ENCODE measurements around the gene MAG. TPM values are rescaled to one million over a fixed set of nuclear protein-coding genes. Genes with fewer than 3 reads are reported as not detected.

Gene MAG
- total RNA-seq, 1 donor = not detected

DNA sequence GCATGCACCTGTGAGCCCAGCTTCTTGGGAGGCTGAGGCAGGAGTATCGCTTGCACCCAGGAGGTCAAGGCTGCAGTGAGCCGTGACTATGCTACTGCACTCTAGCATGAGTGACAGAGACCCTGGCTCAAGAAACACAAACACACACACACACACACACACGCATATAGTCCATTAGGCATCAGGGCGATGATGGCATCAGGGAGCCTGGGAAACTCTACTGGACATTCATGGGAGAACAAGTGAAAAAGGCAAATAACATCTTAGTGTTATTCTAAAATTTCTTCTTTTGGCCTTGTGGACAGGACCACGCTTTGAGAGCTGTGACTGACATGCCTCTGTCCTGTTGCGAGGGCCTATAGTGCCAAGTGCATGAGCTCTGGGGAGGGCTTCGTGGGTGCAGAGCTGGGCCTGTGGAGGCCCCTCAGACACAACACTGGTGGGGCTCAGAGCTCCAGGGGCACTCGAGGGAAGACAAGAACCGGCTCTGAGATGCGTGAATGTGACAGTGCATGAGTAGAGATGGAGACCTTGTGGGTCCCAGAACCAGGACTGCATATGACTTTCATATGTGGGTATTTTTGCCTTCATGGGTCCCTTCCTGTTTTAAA is 31.2 kb upstream of the MAG start:
- DNase-seq (ENCODE audit: low read depth) = no peak
- TF ChIP-seq, protein P1, sequence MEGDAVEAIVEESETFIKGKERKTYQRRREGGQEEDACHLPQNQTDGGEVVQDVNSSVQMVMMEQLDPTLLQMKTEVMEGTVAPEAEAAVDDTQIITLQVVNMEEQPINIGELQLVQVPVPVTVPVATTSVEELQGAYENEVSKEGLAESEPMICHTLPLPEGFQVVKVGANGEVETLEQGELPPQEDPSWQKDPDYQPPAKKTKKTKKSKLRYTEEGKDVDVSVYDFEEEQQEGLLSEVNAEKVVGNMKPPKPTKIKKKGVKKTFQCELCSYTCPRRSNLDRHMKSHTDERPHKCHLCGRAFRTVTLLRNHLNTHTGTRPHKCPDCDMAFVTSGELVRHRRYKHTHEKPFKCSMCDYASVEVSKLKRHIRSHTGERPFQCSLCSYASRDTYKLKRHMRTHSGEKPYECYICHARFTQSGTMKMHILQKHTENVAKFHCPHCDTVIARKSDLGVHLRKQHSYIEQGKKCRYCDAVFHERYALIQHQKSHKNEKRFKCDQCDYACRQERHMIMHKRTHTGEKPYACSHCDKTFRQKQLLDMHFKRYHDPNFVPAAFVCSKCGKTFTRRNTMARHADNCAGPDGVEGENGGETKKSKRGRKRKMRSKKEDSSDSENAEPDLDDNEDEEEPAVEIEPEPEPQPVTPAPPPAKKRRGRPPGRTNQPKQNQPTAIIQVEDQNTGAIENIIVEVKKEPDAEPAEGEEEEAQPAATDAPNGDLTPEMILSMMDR (IDR thresholded peaks at IDR 0.05; ENCODE audit: insufficient read depth, low read depth, low read length) = no peak
- H3K4me3 ChIP-seq (ENCODE audit: low read depth, low read length) = no peak overlapping the region

DNA sequence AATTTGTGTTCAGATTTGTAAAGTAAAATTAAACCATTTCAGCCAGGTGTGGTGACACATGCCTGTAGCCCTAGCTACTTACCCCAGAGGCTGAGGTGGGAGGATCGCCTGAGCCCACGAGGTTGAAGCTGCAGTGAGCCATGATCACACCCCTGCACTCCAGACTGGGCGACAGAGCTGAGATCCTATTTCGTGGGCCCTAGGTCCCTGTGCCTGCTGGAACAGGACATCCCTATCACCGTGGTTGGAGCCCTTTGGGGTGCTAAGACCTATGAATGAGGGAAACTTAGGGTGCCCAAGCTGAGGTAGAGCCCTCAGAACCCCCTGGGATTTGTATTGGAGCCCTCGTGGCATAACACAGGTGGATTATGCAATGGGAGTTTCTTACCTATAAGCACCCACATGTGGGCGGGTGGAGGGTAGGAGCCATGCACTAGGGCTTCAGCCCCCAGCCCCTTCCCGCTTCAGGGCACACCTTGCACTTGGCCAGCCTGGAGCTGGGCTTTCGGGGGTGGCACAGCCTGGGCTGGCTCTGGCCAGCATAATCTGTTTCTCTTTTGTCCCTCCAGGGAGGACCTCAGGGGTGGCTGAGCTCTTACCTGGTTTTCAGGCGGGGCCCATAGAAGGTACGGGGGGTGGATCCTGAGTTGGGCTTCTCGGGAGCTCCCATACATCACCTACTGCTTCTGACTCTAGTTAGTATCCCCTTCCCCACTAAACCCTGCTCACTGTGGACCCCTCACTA is 30.4 kb upstream of the MAG start:
- DNase-seq (ENCODE audit: low read depth) = no peak
- H3K4me3 ChIP-seq (ENCODE audit: low read depth, low read length) = no peak overlapping the region

DNA sequence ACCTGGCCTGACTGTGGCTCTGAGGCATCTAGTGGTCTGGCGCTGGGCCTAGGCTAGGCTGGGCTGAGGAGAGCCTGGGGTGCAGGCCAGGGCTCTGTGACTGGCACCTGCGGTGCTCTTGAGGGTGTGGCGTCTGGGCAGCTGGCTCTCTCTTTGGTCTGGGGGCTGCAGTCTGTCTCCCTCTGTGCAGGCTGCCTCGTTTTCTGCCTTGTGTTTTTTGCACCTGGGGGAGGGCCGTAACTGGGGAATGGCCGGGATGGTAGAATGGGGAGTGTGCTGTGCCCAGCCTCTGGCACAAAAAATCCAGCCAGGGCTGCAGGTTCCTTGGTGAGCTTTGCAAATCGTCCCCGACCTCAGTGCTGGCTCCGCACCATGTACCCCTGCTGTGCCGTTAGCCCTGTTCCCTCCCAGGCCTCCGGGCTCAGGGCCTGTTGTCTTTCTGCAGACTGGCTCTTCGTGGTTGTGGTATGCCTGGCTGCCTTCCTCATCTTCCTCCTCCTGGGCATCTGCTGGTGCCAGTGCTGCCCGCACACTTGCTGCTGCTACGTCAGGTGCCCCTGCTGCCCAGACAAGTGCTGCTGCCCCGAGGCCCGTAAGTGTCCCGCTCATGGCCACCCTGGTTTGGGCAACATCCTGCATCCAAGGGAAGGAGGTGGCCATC is 29.7 kb upstream of the MAG start:
- H3K4me3 ChIP-seq (ENCODE audit: low read depth, low read length) = no peak overlapping the region
- TF ChIP-seq, protein P1 (IDR thresholded peaks at IDR 0.05; ENCODE audit: insufficient read depth, low read depth, low read length) = no peak
- DNase-seq (ENCODE audit: low read depth) = no peak

More for the DNA sequence above, 30.4 kb upstream of the MAG start:
- TF ChIP-seq, protein P1 (IDR thresholded peaks at IDR 0.05; ENCODE audit: insufficient read depth, low read depth, low read length) = no peak

DNA sequence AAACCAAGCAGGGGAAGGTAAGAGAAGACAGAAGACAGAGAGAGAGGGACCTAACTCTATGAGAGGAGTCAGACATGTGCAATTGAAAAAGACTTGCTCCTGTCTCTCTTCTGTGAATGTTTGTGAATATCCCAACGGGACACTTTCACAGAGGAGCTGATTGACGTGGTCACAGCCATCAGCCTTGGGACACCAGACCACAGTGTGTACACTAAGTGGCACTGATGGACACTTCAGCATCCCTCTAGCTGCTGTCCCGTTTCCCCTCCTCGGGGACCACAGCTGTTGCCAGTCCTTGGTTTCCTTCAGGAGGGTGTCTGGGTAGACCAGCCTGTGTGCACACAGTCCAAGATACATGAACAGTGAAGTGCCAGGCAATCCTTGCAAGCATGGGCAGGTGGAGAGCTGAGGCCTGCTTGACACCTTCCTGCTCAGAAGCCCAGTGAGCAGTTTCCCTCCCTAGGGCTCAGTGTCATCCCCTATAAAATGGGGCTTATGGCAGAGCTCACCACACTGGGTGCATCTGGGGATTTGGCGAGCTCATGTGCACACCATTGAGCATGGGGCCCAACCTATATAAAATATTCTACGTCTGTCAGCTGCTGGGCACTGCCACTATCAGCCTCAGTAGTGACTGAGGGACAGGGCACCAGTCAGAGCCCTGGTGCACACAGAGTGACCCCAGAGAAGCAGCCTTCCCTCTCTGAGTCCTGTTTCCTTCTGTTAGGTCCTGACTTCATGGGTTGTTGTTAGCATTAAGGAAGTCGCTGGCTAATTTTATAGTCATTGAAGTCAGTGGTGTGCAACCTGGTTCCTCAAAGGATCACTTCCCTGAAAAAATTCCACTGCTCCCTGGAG is 27.5 kb upstream of the MAG start:
- no peak for DNase-seq (ENCODE audit: low read depth)
- H3K4me3 ChIP-seq (ENCODE audit: low read depth, low read length) = no peak overlapping the region
- TF ChIP-seq, protein P1 (IDR thresholded peaks at IDR 0.05; ENCODE audit: insufficient read depth, low read depth, low read length) = no peak

DNA sequence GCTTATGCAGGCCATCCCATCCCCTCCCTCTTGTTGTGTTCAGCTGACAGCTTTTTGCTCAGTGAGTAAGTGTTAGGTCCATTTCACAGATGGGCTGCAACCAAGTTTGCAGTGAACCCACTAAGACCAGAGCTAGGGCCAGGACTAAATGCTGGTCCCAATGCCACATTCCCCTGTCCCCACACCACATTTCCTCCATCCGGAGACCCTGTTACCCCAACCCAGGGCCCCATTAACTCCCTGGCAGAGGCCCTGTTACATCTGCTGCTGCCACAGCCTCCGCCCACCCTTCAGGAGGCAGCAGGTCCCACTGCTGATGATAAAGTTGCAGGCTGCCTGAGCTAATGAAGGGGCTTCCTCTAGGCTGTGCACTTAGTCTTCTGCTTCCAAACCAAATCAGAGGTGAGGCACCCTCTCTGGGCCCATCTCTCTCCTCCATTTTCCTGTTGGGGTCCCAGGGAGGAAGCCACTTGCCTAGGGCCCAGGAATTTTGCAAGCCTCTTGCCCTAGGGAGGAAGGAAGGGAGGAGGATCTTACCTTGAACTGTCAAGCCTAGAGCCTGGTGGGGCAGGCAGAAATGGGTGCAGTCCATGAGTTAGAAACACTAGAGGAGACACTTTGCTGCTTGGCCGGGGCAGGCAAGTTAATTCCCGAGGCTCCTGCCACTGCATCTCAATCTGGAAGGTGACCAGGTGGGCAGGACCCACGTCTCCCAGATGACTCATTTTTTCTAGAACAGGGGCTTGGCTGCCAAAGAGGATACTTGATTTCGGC is 26.6 kb upstream of the MAG start:
- TF ChIP-seq, protein P1 (IDR thresholded peaks at IDR 0.05; ENCODE audit: insufficient read depth, low read depth, low read length) = no peak
- DNase-seq (ENCODE audit: low read depth) = no peak
- H3K4me3 ChIP-seq (ENCODE audit: low read depth, low read length) = no peak overlapping the region

Data from fibroblast of villous mesenchyme (primary cell).